K562 (cell line): ENCODE results near the gene ANKMY2. TPM values are rescaled to one million over a fixed set of nuclear protein-coding genes. Genes with fewer than 3 reads are reported as not detected.

Experiments used
- PTRF ChIP-seq: fragments of 450-650 bp; IDR thresholded peaks from 2 replicates; pipeline ENCODE4 v1.6.1; 2016; ENCODE audit warnings: mild to moderate bottlenecking, missing genetic modification characterization, missing compliant biosample characterization
- PTTG1 ChIP-seq: fragments of 450-650 bp; IDR thresholded peaks from 2 replicates; pipeline ENCODE4 v1.6.1; 2016; ENCODE audit warnings: low read depth, mild to moderate bottlenecking, missing genetic modification characterization, missing compliant biosample characterization
- polyA plus RNA-seq, 8 experiments: library from polyadenylated mRNA; depleted of rRNA in 4 of 8; stranded (reverse) in 5 of 8; unstranded in 3 of 8; fragments of >200 nt; fragmentation: Nextera tagmentation in 2 of 8; fragmentation: Illumina TruSeq in 1 of 8; extraction: Ambion mirVana in 2 of 8; extraction: Trizol in 1 of 8; gene quantifications; 2 replicates each; pipeline versions ENCODE4 v1.2.1 to v1.2.3, GENCODE V29; 2011 to 2014; ENCODE audit warnings: inconsistent platforms in 1 of 8, missing spikeins in 1 of 8
- total RNA-seq, 7 experiments: library from RNA; depleted of rRNA in 6 of 7; stranded (reverse); fragments of >200 nt in 6 of 7; fragmentation: Illumina TruSeq in 2 of 7; extraction: Trizol in 2 of 7; gene quantifications; 2 replicates each; pipeline versions ENCODE4 v1.2.1 to v1.2.3, GENCODE V29; 2011 to 2021; ENCODE audit warnings: low replicate concordance in 1 of 7
- TF ChIP-seq, protein P1 (sequence below): sonication (generic); formaldehyde crosslinking; IDR thresholded peaks from 2 replicates; pipeline ENCODE4 v1.9.0; 2022; ENCODE audit warnings: mild to moderate bottlenecking, missing genetic modification reagents
- TF ChIP-seq, protein P2 (sequence below): fragments of 200-800 bp; sonication (Bioruptor generic); IDR thresholded peaks from 2 replicates; pipeline ENCODE4 v1.6.1; 2017; ENCODE audit warnings: missing genetic modification characterization, missing compliant biosample characterization
- TF ChIP-seq, protein P3 (sequence below): sonication (generic); formaldehyde crosslinking; IDR thresholded peaks from 2 replicates; pipeline ENCODE4 v1.9.0; 2022; ENCODE audit warnings: mild to moderate bottlenecking, missing genetic modification reagents
- TF ChIP-seq, protein P4 (sequence below): fragments of 450-650 bp; conservative IDR thresholded peaks from 2 replicates; pipeline ENCODE4 v1.6.1; 2016; ENCODE audit warnings: missing genetic modification characterization, low read depth, mild to moderate bottlenecking, missing compliant biosample characterization, moderate library complexity
- TF ChIP-seq, protein P5 (sequence below), 2 experiments: IDR thresholded peaks; 2 replicates each; pipeline ENCODE4 v1.6.1; 2011; ENCODE audit warnings: borderline replicate concordance in 1 of 2, control low read depth in 1 of 2, low read depth in 1 of 2, low read length in 1 of 2, mild to moderate bottlenecking in 1 of 2, mixed read lengths in 1 of 2, moderate library complexity in 1 of 2; ENCODE audit not compliant: insufficient read depth in 1 of 2, insufficient read length in 1 of 2, poor library complexity in 1 of 2, severe bottlenecking in 1 of 2; ENCODE audit errors: extremely low read depth in 1 of 2
- TF ChIP-seq, protein P6 (sequence below): fragments of 450-650 bp; IDR thresholded peaks from 2 replicates; pipeline ENCODE4 v1.6.1; 2016; ENCODE audit warnings: mild to moderate bottlenecking, moderate library complexity

The ANKMY2 gene
- total and polyA plus RNA-seq, 9 of the 15 experiments (the other 6 are each of a cell fraction or from before 2014, with no cell fraction given), result 38.9 to 71.5 (median 48.8) TPM

DNA sequence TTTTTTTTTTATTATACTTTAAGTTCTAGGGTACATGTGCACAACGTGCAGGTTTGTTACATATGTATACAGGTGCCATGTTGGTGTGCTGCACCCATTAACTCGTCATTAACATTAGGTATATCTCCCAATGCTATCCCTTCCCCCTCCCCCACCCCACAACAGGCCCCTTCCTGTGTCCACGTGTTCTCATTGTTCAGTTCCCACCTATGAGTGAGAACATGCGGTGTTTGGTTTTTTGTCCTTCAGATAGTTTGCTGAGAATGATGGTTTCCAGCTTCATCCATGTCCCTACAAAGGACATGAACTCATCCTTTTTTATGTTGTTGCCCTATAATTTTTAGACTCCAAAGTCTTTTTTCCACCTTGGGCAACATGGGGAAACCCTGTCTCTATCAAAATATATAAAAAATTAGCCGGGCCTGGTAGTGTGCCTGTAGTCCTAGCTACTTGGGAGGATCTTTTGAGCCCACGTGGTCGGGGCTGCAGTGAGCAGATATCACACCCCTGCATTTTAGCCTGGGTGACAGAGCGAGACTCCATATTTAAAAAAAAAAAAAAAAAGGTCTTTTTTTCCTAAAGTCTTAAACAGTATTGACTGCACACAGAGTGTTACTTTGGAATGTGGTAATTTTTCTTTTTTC lies 14.4 kb upstream of the ANKMY2 start (continued):
- TF ChIP-seq, protein P1, sequence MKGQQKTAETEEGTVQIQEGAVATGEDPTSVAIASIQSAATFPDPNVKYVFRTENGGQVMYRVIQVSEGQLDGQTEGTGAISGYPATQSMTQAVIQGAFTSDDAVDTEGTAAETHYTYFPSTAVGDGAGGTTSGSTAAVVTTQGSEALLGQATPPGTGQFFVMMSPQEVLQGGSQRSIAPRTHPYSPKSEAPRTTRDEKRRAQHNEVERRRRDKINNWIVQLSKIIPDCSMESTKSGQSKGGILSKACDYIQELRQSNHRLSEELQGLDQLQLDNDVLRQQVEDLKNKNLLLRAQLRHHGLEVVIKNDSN (CRISPR knock-in tag), result peak; percentile 18; the same call in 1 of the 2 replicates
- TF ChIP-seq, protein P2, sequence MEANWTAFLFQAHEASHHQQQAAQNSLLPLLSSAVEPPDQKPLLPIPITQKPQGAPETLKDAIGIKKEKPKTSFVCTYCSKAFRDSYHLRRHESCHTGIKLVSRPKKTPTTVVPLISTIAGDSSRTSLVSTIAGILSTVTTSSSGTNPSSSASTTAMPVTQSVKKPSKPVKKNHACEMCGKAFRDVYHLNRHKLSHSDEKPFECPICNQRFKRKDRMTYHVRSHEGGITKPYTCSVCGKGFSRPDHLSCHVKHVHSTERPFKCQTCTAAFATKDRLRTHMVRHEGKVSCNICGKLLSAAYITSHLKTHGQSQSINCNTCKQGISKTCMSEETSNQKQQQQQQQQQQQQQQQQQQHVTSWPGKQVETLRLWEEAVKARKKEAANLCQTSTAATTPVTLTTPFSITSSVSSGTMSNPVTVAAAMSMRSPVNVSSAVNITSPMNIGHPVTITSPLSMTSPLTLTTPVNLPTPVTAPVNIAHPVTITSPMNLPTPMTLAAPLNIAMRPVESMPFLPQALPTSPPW (CRISPR knock-in tag), result 0 out of 2 replicates have a peak, but pooled peaks have one; percentile 12
- TF ChIP-seq, protein P3, sequence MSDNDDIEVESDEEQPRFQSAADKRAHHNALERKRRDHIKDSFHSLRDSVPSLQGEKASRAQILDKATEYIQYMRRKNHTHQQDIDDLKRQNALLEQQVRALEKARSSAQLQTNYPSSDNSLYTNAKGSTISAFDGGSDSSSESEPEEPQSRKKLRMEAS (CRISPR knock-in tag), result peak; percentile 56
- TF ChIP-seq, protein P4, sequence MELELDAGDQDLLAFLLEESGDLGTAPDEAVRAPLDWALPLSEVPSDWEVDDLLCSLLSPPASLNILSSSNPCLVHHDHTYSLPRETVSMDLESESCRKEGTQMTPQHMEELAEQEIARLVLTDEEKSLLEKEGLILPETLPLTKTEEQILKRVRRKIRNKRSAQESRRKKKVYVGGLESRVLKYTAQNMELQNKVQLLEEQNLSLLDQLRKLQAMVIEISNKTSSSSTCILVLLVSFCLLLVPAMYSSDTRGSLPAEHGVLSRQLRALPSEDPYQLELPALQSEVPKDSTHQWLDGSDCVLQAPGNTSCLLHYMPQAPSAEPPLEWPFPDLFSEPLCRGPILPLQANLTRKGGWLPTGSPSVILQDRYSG (tag), result 0 out of 2 replicates have a peak, but pooled peaks have one; percentile 34
- peak; percentile 28; the same call in 1 of the 2 replicates for TF ChIP-seq PTRF (tag)
- TF ChIP-seq, protein P5, sequence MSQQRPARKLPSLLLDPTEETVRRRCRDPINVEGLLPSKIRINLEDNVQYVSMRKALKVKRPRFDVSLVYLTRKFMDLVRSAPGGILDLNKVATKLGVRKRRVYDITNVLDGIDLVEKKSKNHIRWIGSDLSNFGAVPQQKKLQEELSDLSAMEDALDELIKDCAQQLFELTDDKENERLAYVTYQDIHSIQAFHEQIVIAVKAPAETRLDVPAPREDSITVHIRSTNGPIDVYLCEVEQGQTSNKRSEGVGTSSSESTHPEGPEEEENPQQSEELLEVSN (IDR thresholded peaks at IDR 0.05; ENCODE audit: borderline replicate concordance in 1 of 2, extremely low read depth in 1 of 2, insufficient read depth in 1 of 2, insufficient read length in 1 of 2, low read depth in 1 of 2, low read length in 1 of 2, poor library complexity in 1 of 2, severe bottlenecking in 1 of 2), result peak in 1 of 2 experiments; percentile 79
- TF ChIP-seq, protein P6, sequence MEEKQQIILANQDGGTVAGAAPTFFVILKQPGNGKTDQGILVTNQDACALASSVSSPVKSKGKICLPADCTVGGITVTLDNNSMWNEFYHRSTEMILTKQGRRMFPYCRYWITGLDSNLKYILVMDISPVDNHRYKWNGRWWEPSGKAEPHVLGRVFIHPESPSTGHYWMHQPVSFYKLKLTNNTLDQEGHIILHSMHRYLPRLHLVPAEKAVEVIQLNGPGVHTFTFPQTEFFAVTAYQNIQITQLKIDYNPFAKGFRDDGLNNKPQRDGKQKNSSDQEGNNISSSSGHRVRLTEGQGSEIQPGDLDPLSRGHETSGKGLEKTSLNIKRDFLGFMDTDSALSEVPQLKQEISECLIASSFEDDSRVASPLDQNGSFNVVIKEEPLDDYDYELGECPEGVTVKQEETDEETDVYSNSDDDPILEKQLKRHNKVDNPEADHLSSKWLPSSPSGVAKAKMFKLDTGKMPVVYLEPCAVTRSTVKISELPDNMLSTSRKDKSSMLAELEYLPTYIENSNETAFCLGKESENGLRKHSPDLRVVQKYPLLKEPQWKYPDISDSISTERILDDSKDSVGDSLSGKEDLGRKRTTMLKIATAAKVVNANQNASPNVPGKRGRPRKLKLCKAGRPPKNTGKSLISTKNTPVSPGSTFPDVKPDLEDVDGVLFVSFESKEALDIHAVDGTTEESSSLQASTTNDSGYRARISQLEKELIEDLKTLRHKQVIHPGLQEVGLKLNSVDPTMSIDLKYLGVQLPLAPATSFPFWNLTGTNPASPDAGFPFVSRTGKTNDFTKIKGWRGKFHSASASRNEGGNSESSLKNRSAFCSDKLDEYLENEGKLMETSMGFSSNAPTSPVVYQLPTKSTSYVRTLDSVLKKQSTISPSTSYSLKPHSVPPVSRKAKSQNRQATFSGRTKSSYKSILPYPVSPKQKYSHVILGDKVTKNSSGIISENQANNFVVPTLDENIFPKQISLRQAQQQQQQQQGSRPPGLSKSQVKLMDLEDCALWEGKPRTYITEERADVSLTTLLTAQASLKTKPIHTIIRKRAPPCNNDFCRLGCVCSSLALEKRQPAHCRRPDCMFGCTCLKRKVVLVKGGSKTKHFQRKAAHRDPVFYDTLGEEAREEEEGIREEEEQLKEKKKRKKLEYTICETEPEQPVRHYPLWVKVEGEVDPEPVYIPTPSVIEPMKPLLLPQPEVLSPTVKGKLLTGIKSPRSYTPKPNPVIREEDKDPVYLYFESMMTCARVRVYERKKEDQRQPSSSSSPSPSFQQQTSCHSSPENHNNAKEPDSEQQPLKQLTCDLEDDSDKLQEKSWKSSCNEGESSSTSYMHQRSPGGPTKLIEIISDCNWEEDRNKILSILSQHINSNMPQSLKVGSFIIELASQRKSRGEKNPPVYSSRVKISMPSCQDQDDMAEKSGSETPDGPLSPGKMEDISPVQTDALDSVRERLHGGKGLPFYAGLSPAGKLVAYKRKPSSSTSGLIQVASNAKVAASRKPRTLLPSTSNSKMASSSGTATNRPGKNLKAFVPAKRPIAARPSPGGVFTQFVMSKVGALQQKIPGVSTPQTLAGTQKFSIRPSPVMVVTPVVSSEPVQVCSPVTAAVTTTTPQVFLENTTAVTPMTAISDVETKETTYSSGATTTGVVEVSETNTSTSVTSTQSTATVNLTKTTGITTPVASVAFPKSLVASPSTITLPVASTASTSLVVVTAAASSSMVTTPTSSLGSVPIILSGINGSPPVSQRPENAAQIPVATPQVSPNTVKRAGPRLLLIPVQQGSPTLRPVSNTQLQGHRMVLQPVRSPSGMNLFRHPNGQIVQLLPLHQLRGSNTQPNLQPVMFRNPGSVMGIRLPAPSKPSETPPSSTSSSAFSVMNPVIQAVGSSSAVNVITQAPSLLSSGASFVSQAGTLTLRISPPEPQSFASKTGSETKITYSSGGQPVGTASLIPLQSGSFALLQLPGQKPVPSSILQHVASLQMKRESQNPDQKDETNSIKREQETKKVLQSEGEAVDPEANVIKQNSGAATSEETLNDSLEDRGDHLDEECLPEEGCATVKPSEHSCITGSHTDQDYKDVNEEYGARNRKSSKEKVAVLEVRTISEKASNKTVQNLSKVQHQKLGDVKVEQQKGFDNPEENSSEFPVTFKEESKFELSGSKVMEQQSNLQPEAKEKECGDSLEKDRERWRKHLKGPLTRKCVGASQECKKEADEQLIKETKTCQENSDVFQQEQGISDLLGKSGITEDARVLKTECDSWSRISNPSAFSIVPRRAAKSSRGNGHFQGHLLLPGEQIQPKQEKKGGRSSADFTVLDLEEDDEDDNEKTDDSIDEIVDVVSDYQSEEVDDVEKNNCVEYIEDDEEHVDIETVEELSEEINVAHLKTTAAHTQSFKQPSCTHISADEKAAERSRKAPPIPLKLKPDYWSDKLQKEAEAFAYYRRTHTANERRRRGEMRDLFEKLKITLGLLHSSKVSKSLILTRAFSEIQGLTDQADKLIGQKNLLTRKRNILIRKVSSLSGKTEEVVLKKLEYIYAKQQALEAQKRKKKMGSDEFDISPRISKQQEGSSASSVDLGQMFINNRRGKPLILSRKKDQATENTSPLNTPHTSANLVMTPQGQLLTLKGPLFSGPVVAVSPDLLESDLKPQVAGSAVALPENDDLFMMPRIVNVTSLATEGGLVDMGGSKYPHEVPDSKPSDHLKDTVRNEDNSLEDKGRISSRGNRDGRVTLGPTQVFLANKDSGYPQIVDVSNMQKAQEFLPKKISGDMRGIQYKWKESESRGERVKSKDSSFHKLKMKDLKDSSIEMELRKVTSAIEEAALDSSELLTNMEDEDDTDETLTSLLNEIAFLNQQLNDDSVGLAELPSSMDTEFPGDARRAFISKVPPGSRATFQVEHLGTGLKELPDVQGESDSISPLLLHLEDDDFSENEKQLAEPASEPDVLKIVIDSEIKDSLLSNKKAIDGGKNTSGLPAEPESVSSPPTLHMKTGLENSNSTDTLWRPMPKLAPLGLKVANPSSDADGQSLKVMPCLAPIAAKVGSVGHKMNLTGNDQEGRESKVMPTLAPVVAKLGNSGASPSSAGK, result peak; percentile 84
- TF ChIP-seq PTTG1, result peak; percentile 58; the same call in 1 of the 2 replicates
